Neural crest cell (in vitro differentiated cells): ENCODE measurements around the gene SRA1. TPM values are rescaled to one million over a fixed set of nuclear protein-coding genes. Genes with fewer than 3 reads are reported as not detected.

Source experiments
- DNase-seq: peaks from one replicate; pipeline ENCODE4 v3.0.0; 2021; ENCODE audit warnings: low read depth, mixed read lengths, low spot score
- H3K27ac Mint-ChIP-seq: one replicate; pipeline ENCODE4 v1.8.0; 2021; ENCODE audit warnings: mild to moderate bottlenecking, mixed read lengths; ENCODE audit not compliant: unreplicated experiment
- H3K27me3 Mint-ChIP-seq: 2 replicates; pipeline ENCODE4 v1.8.0; 2021; ENCODE audit warnings: low read depth, mild to moderate bottlenecking, mixed read lengths
- H3K36me3 Mint-ChIP-seq: 2 replicates; pipeline ENCODE4 v1.8.0; 2021; ENCODE audit warnings: low read depth, mild to moderate bottlenecking, mixed read lengths
- H3K4me1 Mint-ChIP-seq: 2 replicates; pipeline ENCODE4 v1.8.0; 2021; ENCODE audit warnings: mixed read lengths
- H3K4me3 Mint-ChIP-seq: one replicate; pipeline ENCODE4 v1.8.0; 2021; ENCODE audit warnings: mild to moderate bottlenecking, mixed read lengths
- H3K9me3 Mint-ChIP-seq: 2 replicates; pipeline ENCODE4 v1.8.0; 2021; ENCODE audit warnings: mixed read lengths
- total RNA-seq: library from RNA; stranded (reverse); gene quantifications from 2 replicates; pipeline ENCODE4 v1.2.1, GENCODE V29; 2021
- TF ChIP-seq, protein P1 (sequence below): fragments of 200-600 bp; sonication (generic); conservative IDR thresholded peaks from 2 replicates; pipeline ENCODE4 v1.5.0; 2021; ENCODE audit warnings: antibody characterized with exemption, mild to moderate bottlenecking

SRA1 gene
- total RNA-seq, 1 donor from 2014 or later = 36.3 TPM

DNA sequence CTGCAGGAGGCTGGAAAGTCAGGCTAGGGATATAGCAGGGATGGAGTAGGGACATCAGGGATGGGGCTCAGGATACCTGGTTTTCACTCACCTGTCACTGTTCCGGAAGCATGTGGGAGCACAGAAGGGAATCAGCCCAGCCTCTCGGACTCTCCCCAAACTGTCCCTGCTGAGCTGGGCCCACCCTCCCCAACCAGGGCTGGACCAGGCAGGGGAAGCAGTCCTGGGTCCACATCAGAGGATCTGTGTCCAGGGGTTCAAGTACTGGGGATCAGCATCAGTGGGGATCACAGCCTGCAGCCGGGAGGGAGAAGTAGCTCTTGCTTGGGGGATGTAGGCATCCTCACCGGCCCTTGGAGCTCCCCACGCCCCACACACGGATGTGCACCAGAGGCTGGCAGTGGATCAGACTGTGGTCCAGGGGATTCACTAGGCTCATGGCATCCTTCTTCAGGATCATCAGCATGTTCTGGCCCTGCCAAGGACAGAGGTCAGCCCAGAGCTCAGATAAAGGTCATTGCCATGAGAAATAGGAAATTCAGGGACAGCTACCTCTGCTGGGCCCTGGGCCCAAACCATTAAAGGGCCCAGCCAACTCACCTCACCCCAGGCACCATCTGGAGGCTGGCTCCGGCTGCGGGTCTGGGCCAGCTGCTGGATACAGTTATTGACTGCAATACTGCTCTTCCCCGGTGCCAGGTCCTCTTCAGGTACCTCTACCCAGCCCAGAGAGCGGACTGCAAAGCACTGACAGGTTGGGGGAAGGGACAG lies 4.7 kb upstream of the SRA1 start:
- TF ChIP-seq, protein P1, sequence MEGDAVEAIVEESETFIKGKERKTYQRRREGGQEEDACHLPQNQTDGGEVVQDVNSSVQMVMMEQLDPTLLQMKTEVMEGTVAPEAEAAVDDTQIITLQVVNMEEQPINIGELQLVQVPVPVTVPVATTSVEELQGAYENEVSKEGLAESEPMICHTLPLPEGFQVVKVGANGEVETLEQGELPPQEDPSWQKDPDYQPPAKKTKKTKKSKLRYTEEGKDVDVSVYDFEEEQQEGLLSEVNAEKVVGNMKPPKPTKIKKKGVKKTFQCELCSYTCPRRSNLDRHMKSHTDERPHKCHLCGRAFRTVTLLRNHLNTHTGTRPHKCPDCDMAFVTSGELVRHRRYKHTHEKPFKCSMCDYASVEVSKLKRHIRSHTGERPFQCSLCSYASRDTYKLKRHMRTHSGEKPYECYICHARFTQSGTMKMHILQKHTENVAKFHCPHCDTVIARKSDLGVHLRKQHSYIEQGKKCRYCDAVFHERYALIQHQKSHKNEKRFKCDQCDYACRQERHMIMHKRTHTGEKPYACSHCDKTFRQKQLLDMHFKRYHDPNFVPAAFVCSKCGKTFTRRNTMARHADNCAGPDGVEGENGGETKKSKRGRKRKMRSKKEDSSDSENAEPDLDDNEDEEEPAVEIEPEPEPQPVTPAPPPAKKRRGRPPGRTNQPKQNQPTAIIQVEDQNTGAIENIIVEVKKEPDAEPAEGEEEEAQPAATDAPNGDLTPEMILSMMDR = no peak
- Mint-ChIP-seq H3K36me3 (peaks cover 2% of the 10 kb centered on the region), H3K4me1 (peaks cover 41% of the 10 kb centered on the region), H3K4me3 (peak overlapping the region; percentile 98), H3K27ac (no peak overlapping the region), H3K9me3 (no peaks in the 10 kb centered on the region), H3K27me3 (no peaks in the 10 kb centered on the region)
- no peak for DNase-seq

DNA sequence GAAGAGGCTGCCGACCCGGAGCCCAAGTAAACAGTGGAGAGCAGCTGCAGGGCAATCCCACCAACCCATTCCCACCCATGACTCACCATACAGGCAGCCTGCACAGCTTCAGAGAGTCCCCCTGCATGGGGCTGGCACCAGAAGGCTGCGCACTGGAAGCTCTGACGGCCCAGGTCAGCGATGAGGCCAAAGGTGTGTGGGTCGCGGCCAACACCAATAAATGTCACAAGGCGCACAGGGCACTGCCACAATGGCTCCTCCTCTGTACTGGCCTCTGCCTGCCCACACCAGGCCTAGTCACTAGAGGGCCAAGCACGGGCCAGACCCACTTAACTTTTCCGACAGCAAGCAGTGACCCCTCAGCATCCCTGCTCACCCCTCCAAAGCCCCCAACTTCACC lies 3.0 kb upstream of the SRA1 start:
- H3K36me3 Mint-ChIP-seq = no peaks in the 10 kb centered on the region
- H3K27me3 Mint-ChIP-seq = no peaks in the 10 kb centered on the region
- H3K4me3 Mint-ChIP-seq = peak overlapping the region; percentile 82
- DNase-seq = no peak
- TF ChIP-seq, protein P1 = no peak
- H3K9me3 Mint-ChIP-seq = no peaks in the 10 kb centered on the region
- peaks cover 47% of the 10 kb centered on the region for H3K4me1 Mint-ChIP-seq
- no peak overlapping the region for H3K27ac Mint-ChIP-seq

DNA sequence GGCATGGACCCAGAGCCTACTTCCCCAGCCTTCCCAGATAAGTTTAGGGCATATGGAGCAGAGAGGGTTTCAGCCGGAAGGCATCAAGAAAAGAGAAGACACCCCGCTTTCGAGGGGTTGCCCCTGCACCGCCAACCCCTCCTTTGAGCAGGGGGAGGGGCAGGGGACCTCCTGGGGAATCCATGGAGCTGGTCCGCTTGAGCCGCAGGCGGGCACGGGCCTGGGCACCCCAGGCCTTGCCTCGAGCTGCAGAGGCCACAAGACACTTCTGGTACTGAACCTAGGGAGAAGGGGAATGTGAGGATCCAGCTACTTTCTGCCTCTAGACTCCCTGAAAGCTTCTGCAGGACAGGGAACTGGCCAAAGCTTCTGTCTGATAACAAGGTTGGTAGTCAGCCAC lies 1.3 kb upstream of the SRA1 start:
- TF ChIP-seq, protein P1 = no peak
- peak overlapping the region; percentile 97 for H3K27ac Mint-ChIP-seq
- peak overlapping the region; percentile 97 for H3K4me3 Mint-ChIP-seq
- H3K27me3 Mint-ChIP-seq = no peaks in the 10 kb centered on the region
- peaks cover 40% of the 10 kb centered on the region for H3K4me1 Mint-ChIP-seq
- no peaks in the 10 kb centered on the region for H3K9me3 Mint-ChIP-seq
- DNase-seq = no peak
- H3K36me3 Mint-ChIP-seq = peaks cover 2% of the 10 kb centered on the region

DNA sequence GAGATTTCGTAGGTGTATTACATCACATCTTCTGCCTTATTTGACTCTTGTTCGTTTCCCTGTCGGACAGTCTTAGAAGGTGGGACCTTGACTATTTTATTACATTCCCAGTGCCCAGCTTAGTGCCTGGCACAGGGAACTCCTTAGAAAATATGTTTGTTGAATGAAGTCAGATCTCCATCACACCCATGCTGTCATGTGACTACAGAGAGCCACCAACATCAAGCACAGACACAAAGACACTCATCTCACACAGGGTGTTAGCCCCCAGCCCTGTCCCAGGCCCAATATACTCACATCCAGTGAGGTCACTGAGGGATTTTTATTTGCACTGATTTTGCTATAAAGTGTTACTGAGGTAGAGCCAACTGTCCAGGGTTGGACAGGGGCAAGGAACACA lies 692 bp upstream of the SRA1 start:
- TF ChIP-seq, protein P1 = no peak
- Mint-ChIP-seq H3K27ac (peak overlapping the region; percentile 97), H3K9me3 (no peaks in the 10 kb centered on the region), H3K27me3 (no peaks in the 10 kb centered on the region), H3K36me3 (peaks cover 3% of the 10 kb centered on the region), H3K4me1 (peaks cover 35% of the 10 kb centered on the region), H3K4me3 (peak overlapping the region; percentile 97)
- no peak for DNase-seq

DNA sequence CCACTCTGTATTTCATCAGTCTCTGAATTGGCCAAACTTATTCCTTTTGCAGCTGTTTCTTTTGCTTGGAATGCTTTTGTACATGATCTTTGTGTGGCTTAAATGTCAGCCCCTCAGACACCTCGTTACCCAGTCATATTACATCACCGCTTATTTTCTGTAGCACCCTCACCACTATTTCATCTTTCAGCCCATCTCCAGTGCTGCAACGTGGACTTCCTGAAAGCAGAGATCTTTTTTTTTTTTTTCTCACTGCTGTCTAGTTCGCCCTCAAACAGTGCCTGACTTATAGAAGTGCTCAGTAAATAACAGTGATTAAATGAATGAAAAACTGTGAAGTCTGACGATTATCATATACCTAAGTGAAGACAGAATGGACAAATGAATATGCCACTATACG lies 835 bp downstream of the SRA1 start:
- H3K27ac Mint-ChIP-seq = peak overlapping the region; percentile 10

More for the DNA sequence above, 835 bp downstream of the SRA1 start:
- H3K27me3 Mint-ChIP-seq = no peaks in the 10 kb centered on the region
- peak overlapping the region; percentile 97 for H3K4me3 Mint-ChIP-seq
- TF ChIP-seq, protein P1 = no peak
- H3K36me3 Mint-ChIP-seq = peaks cover 4% of the 10 kb centered on the region
- no peaks in the 10 kb centered on the region for H3K9me3 Mint-ChIP-seq
- H3K4me1 Mint-ChIP-seq = peaks cover 31% of the 10 kb centered on the region
- DNase-seq = no peak
